ENCODE data around the gene GALT.

GALT gene

GRCh38 chr9:34615132-34615531 is 31.3 kb upstream of the GALT start:
- no peak for TF ChIP-seq CTCF (IDR thresholded peaks at IDR 0.05; ENCODE audit: control insufficient read depth, extremely low read depth, insufficient read depth)
- DNase-seq (ENCODE audit: low read depth) = no peak
- H3K4me3 ChIP-seq (ENCODE audit: low read depth, low read length) = no peak overlapping the region

- peak; percentile 86 for DNase-seq (ENCODE audit: low read depth)
- H3K4me3 ChIP-seq (ENCODE audit: low read depth, low read length) = peak within 1 kb of the TSS; percentile 100
- no peak for TF ChIP-seq CTCF (IDR thresholded peaks at IDR 0.05; ENCODE audit: control insufficient read depth, extremely low read depth, insufficient read depth)
Measured at GRCh38 chr9:34620061-34620994, 26.1 kb upstream of the GALT start, which contains the start of gene DCTN3. DCTN3 (minus strand) TSS chr9:34620495; CDS start chr9:34620464, 31 bp downstream.

GRCh38 chr9:34623374-34624235 is 22.9 kb upstream of the GALT start:
- no peak for DNase-seq (ENCODE audit: low read depth)
- H3K4me3 ChIP-seq (ENCODE audit: low read depth, low read length) = no peak overlapping the region
- TF ChIP-seq CTCF (IDR thresholded peaks at IDR 0.05; ENCODE audit: control insufficient read depth, extremely low read depth, insufficient read depth) = no peak

- DNase-seq (ENCODE audit: low read depth) = no peak
- H3K4me3 ChIP-seq (ENCODE audit: low read depth, low read length) = no peak overlapping the region
- no peak for TF ChIP-seq CTCF (IDR thresholded peaks at IDR 0.05; ENCODE audit: control insufficient read depth, extremely low read depth, insufficient read depth)
Measured at GRCh38 chr9:34624475-34625185, 21.8 kb upstream of the GALT start.

GRCh38 chr9:34625186-34625486 is 21.3 kb upstream of the GALT start:
- no peak overlapping the region for H3K4me3 ChIP-seq (ENCODE audit: low read depth, low read length)
- TF ChIP-seq CTCF (IDR thresholded peaks at IDR 0.05; ENCODE audit: control insufficient read depth, extremely low read depth, insufficient read depth) = no peak
- DNase-seq (ENCODE audit: low read depth) = no peak

GRCh38 chr9:34627716-34628655 is 18.5 kb upstream of the GALT start:
- peak overlapping the region; percentile 38 for H3K4me3 ChIP-seq (ENCODE audit: low read depth, low read length)
- no peak for TF ChIP-seq CTCF (IDR thresholded peaks at IDR 0.05; ENCODE audit: control insufficient read depth, extremely low read depth, insufficient read depth)

More at GRCh38 chr9:34627716-34628655, 18.5 kb upstream of the GALT start:
- no peak for DNase-seq (ENCODE audit: low read depth)

Data from LNCaP clone FGC (cell line).